NCI-H1105 treated with DMSO at 0.1 percent for 48 hours (cell line): ENCODE measurements around the gene ABLIM1.
A peak's percentile ranks its signal among the peaks of the same experiment; 100 is the strongest.

Experiments used
- DNase-seq: peaks from one replicate; lab custom pipeline; 2025; lab: John Stamatoyannopoulos, UW

ABLIM1 gene

DNA sequence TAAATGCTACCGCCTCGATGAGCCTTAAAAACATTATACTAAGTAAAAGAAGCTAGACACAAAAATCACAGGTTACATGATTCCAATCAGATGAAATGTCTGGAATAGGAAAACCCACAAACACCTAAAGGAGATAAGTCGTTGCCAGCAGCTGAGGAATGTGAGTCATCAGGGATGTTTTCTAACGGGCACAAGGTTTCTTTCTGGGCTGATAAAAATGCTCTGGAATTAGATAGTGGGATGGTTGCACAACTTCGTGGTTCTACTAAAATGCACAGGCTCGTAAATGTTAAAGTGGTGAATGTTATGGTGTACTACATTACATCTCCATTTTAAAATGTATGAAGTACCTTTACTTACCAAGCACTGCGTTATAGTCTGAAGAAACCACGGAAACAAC is 9.7 kb downstream of the ABLIM1 start:
- no peak for DNase-seq

DNA sequence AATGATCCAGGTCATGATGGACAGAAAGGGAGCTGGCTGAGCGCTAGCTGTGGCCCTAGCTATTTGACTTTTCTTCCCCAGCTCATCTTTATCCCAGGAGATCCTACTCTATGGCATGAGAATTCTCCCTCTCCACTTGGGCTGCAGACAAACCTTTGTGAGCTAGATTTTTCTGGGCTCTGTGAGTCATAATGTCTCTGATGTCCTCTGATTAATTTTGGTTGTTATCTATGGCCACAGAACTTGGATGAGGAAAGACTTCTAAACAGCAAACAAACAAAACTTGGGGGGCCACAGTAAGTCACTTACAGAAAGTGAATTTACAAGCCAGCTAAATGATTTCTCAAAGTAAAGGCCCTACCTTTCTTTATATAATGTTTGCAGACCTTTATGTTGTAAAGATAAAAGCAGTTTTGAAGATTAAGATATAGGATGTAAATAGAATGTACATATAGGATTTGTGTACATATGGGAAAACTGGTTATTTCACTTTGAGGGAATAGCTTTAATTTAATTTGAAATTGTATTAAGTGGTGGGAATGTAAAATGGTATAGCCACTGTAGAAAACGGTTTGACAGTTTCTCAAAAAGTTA is 10.4 kb downstream of the ABLIM1 start:
- no peak for DNase-seq

DNA sequence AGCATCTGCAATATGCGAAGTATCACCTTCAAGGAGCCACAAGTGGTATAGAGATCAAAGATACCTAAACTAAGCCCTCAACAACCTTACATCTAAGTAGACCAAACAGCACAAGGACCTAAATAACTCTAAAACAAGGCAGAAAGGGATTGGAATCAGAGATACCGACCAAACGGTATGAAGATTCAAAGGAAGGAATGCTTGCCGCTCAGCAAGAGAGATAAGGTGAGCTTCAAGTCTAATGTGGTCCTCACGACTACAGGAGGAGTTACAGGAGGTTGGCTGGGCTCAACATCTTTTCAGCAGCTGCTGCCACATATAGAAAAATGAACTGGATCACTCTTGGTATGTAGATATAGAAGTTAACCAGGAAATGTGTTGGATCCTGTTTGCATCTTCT is 11.6 kb downstream of the ABLIM1 start:
- no peak for DNase-seq

DNA sequence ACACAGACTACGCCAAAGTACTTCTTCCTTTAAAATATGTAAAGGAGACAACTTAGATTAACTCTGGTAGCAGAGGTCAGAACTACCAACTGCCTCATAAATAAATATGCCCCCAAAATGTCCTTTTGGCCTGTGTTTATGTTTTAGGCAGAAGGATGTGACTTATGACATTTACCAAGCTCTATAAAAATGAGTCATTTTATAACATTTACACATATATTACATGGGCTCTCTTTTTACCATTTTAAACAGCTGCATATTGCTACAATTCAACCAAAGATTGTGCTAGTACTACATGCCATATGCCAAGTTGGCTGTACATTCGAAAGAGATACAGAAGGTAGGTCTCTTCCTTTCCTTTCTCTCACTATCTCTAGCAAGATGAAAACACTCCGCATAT is 12.4 kb downstream of the ABLIM1 start:
- no peak for DNase-seq

DNA sequence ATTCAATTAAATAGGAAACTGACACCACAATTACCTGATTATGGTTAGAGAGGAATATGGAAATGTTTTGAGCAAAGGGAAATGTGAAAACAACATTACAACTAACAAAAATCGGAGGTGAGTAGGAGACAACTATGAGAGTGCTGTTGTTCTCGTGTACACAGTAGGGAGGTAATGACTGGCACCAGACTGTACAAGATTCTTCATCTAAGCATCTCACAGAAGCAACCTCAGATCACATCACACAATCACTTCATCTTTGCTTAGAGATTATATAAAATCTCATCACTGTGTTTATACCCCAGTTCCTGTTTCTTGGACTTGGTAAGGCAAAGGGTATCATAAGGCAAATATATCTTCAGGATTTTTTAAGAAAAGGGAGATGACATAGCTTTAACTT is 14.9 kb downstream of the ABLIM1 start:
- no peak for DNase-seq

DNA sequence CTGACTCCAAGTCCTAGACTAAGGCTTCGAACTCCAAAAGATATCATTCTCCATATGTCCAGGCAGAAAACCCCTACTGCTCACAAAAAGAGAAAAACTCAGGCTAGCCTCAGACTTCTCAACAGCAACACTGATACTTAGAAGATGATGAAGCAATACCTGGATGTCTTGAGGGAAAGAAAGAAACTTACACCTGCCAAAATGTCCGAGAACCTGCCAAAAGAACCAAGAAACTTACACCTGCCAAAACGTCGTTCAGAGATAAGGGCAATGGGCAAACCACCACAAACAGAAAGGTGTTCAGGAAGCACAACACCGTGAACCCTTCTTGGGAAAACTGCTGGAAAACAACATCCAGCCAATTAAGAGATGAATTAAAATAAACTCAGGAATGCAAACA is 15.3 kb downstream of the ABLIM1 start:
- no peak for DNase-seq

DNA sequence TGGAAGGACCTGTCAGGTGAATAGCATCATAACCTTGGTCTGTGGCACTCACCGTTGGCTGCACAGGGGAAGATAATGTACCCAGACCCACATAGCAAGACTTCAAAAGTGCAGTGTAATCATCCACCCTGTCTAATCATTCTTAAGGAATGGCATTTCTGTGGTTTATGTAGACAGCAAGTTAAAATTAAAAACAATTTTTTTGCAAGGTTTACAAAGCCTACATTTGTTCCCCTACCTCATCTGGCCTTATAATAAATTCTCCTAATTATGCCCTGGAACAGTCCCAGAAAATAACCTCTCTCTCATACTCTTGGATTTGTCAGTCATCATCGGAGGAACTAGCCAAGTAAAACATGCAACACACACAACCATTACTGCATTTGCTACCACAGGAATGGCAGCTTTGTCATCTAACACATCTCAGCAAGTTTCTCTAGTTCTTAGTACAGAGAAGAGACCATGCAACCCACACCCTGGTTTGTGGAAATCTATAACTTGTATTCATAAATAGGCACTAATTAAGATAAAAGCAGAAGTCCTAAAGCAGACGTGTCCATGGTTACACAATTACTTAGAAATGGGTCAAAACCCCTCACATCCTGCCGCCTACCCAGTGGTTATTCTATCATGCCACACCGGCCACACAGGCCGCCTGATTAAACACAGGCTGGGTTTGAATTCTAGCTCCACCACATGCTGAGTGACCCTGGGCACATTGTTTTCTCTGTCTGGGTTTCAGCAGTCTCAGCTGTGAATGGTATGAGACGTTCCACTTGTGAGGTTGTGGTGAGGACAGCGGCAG is 19.1 kb downstream of the ABLIM1 start:
- DNase-seq: no peak

DNA sequence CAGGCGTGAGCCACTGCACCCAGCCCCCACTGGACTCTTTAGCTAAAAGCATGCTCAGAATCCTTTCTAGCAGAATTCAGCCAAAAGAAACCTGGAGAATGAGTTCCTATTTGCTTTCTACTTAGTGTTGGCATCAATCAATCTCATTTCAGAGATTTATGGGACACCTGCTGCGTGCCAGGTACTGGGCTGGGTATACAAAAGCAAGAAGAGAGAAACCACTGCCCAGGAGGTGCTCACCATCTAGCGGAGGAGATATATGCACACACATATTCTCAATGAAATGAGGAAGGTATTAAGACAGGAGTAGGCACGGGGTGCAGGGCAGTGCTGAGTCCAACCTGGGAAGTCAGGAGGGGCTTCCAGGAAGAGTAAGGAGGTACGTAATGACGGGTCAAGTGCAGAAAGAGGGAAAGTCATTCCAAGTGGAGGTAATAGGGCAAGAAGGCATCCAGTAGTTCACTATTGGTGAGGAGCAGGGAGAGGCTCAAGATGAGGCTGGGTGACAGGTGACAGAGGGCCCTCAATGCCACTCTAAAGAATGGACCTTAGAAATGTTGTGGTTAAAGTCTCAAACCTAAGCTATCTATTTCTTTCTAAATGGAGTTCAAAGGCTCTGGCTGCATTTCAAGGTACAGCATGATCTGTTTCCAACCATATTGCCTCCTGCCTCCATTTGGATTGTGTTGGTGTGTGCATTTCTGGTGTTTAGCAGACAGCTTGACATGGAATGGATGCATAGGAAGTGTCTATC is 22.1 kb downstream of the ABLIM1 start:
- DNase-seq: no peak

DNA sequence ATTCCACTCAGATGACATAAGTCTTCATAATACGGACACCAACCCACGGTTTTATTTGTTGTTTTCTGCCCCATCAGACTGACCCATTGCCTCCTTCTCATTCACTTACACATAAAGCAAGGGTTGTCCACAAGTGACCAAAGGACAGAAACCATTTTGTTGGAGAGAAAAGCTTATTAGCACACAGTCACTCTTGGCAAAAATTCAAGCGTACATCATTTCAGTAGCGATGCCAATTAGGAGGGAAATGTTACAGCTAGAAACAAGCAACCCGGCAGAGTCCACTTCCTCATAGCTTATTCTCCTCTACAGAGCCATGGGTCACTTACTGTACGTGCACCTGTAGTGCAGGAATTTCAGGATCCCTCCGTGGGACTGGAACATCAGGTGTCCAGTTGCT is 23.0 kb downstream of the ABLIM1 start:
- no peak for DNase-seq

DNA sequence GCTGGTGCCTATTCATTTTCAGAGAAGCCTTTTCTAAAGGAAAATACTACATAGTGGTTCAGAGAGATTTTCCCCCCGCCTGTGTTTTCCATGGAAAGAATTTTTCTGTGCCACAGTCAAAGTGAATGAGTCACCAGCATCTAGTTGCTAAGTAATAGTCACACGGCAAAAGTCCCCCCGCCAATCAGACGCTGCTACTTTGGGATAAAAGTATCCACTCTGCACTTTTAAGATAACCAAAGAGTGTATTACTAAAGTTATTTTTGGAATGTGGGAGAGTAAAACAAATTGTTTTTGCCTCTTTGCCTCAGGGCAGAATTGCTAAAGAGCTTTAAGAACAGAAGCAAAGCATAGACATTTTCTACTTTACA is 23.5 kb downstream of the ABLIM1 start:
- no peak for DNase-seq

DNA sequence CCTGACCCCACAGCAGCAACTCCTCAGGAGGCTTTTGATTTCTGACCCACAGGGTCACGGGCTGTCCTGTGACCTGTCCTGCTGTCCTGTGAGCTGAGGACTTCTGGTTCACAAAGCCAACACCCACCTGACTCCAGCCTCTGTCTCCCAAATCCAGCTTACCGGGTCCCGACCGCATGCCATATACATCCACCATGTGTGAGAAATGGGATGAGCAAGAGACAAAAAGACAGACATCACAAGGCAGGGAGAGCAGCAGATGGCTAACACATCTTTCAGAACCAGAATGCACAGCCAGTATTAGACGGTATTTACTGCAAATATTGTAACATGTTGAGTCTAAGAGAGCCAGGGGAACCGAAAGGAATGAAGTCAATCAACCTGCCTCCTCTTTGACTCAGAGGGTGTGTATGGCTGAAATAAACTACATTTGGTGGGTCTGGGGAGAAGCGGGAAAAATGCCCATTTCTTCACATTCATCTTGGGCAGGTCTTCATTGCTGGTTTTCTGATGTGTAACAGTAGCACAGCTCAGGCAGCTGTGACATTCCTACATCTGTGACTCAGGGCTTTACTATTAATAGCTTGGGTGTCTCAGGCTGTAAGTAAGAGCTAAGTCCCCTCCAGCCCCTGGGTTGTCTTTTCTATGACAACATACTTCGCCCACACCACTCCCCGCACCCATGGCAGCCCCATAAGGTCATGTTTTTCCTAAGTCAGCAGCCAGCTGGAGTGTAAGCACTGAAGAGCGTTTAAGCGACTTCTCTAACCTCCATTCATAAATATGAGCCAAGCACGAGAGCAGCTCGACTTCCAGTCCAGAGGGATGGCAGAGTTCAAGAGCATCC is 25.0 kb downstream of the ABLIM1 start:
- DNase-seq: no peak

DNA sequence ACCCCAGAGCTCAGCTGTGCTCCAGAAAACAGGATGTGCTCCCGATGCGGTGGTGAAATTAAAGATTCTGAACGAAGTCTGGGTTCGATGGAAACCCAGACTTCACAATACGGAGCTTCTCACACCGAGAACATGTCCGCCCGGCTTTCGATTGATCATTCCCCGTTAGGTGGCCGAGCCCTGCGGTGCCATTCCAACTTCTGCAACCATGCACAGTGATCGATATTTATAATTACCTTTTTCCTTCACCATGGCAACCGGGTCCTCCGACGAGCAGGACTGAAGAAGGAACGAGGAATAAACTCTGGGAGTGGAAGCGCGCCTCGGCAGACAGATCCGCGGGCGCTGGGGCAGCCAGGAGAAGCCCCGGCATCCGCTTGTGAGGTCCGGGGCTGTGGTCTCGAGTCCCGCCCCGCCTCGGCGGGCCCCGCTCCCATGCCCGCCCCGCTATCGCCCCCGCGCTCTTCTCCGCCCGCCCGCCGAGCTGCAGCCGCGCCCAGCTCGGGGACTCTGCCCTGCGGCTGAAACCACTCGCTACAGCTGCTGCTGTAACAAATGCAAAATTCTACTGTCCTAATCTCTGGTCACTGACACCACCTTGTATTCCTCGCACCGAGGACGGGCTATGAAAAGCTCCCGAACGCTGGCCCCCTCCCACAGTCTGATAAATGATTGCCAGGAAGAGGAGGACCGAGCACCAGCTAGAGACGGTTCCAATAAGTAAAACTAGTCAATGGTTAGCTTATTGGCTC is 26.2 kb downstream of the ABLIM1 start:
- DNase-seq: peak; percentile 20

DNA sequence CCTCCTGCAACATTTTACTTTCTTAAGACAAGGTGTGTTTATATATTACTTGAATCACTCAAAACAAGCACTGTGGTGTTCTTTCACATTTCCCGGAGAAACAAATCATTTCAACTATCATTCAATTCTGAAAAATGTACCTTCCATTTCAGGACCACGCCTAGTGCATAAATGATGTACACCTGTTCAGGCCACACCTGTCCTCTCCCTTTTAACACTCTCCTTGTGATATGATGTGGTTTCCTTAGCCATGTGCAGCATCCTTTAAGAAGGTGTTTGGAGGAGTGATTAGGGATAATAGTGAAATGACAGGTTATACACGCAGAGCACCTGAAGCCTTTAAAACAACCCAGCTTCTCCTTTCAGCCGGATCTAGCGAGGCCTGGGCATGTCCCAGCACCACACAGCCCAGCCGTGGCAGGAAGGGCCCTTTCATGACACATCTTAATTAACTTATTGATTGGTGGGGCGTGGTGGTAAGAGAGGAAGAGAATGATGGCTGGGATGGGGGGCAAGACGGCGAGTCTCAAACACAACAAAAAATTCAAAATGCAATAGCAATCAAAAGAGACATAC is 26.9 kb downstream of the ABLIM1 start:
- DNase-seq: peak; percentile 35

DNA sequence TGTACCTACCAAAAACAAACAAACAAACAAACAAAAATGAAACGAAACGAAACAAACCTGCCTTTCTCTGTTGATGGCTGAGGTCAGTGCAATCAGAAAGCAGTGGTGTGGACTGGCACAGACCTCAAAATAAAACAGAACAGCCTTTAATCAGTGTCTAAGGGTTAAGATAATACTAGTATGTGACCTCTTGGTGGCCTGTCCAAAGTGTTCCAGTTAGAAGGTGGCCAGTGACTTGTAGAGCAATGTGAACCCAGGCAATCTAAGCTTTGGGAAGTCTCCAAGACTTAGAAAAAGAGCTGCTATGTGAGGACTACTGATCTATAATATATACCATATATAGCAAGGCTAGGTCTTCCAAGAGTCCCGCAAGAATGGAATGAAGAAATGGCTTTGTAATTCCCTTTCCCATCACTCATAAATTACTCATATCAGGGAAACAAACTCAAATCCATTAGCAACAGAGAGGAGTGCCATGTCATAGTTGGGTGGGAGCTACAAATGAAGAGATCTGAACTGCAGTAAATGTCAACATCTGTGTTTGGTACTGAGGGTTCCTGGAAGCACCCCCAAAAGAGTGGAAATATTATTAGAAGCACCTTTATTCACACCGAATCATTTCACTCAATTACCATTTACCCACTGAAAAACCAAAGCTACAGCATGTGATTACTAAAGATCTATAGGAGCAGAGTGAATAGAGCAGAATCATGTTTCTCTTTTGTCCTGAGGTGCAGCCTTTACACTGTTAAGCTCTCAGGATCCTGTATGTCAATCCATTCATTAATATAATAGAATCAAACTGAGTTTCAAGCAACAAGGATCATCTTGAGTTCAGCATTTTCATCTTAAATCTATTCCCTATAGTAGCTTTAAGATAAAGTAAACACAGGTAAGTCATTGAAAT is 28.0 kb downstream of the ABLIM1 start:
- DNase-seq: no peak

DNA sequence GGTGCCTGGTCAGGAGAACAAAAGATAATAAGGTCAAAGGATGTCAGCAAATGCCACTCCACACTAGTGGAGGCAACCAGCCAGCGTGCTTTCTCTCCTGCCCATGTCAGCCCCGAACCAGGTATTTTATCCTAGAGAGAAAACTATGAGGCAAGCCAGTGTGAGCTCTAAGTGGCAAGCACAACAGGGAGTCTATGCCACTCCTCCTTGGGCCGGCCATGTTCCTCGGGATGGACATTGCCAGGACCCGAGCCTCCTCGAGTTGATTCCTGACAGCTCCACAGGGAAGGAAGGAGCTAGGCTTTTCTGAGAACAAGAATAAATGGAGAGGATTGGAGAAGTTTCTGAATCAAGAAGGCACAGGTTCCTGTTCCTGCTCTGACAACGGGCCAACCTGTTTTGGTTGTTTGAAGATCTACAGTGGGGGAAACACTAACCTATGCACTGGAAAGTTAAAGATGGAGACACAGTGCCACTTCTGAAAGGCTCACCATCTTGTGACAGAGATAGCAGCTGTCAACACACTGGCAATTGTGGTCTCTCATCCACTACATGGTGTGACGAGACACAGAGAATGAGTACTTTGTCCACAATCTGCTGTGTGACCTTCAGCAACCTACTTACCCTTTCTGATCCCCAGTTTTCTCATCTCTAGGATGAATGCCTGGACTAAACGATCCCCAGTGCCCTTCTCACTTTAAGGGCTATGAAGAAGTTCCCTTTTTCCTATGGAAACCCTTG is 28.8 kb downstream of the ABLIM1 start:
- DNase-seq: no peak

DNA sequence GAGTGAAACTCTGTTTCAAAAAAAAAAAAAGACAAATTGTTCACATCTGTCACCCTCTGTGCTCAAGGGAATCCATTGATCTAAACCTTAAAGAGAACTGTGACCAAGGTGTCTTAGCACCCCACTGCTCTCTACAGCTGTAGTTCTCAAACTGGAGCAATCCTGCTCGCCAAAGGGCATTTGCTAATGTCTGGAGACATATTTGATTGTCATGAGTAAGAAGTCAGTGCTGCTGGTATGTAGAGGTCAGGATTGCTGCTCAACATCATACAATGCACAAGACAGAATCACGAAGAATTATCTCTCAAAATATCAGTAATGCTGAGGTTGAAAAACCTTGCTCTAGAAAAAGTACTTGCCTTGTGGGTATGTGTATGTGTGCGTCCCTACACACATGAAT is 30.0 kb downstream of the ABLIM1 start:
- DNase-seq: no peak

DNA sequence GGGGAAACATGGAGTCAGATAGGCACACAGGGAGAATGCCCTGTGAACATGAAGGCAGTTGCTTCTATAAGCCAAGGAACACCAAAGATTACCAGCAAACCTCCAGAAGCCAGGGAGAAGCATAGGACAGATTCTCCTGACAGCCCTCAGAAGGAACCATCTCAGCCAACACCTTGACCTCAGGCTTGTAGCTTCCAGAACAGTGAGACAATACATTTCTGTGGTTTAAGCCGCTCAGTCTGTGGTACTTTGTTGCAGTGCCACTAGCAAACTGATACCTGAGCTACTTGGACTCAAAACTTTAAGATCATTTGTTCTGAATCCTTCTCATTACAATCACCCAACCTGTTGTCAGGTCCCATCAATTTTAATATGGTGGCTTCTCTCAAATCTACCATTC is 31.2 kb downstream of the ABLIM1 start:
- DNase-seq: no peak

DNA sequence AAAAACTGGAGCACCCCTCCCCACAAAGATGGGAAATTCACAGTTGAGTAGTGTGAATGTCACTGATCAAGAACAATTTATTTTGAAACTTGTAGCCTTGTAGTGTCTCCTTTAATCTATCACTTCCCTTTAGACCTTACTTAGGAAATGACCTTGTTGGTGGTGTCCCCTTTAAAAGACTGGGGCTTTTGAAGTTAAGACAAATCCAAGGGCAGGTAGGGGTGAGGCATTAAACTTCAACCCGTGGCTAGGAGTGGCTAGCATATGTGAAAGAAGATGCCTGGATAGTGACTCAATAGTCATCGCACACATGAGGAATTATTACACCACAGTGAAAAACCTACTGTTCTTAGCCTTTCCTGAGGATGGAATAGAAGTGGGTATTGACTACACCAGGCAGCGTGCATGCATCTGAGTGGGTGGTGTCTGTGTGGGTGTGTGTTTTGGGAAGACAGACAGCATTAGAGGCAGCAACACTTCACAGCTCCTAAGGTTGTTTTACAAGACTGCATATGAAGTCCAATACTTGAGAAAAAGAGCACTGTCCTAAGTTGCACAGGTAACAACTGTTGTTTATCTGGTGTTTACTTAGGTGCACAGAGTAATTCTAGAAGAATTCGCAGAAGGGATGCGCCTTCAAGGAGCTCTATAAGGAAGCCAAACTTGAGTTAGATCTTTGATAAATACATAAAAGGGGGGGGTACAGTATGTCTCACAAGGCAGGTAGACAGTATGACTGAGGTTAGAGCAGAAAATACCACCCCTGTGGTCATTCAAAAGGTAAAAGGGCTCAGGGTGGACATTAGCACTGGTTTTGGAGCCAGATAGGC is 32.9 kb downstream of the ABLIM1 start:
- no peak for DNase-seq

DNA sequence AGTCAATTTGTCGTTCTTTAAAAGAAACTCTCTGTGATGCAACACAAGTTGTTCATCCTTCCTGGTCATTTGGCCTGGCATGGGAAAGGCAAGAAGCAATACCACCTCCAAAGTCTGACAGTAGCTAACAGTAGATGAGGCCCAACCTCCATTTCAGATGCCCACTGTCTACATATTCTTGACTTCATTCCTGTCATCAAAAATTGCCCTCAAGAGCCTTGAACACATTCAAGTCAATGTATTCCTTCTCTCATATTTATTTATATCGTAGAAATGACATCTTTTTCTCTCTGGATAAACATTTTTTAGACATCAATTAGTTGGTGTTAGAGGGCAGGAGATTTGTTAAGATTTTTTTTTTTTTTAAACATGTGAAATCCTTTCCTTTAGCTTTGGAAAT is 33.7 kb downstream of the ABLIM1 start:
- DNase-seq: no peak
